Measurements from ENCODE around the gene GCC1. TPM values are rescaled to one million over a fixed set of nuclear protein-coding genes. Genes with fewer than 3 reads are reported as not detected.
"Not testable (repeated sequence)": the region's sequence is repeated elsewhere in the genome, so short reads cannot be mapped to it uniquely, and the experiment has no call there.

The GCC1 gene
- total RNA-seq, 1 experiment from 2014 or later = 9.7 TPM

GRCh38 chr7:127591189-127591588 is 5.8 kb upstream of the GCC1 start:
- no peak for DNase-seq (ENCODE audit: low read depth)

GRCh38 chr7:127589896-127590295 is 4.5 kb upstream of the GCC1 start:
- no peak for DNase-seq (ENCODE audit: low read depth)

- DNase-seq (ENCODE audit: low read depth) = peak; percentile 57
These were observed 3.5 kb upstream of the GCC1 start for GRCh38 chr7:127588697-127589482.

- peak; percentile 81 for DNase-seq (ENCODE audit: low read depth)
These were observed 2.8 kb upstream of the GCC1 start, which contains the start of gene ARF5 for GRCh38 chr7:127588019-127588696. Gene ARF5 (plus strand): TSS chr7:127588411. CDS start chr7:127588499, 88 bp downstream.

GRCh38 chr7:127587663-127588018 is 2.2 kb upstream of the GCC1 start:
- no peak for DNase-seq (ENCODE audit: low read depth)

GRCh38 chr7:127586346-127586745 is 950 bp upstream of the GCC1 start:
- DNase-seq (ENCODE audit: low read depth) = no peak

- no peak for DNase-seq (ENCODE audit: low read depth)
These were observed 750 bp downstream of the GCC1 start for GRCh38 chr7:127584648-127585043.

- DNase-seq (ENCODE audit: low read depth) = no peak
These were observed 3.0 kb downstream of the GCC1 start for GRCh38 chr7:127582361-127582760.

- peak; percentile 39 for DNase-seq (ENCODE audit: low read depth)
These were observed 3.7 kb downstream of the GCC1 start for GRCh38 chr7:127581716-127582115.

- no peak for DNase-seq (ENCODE audit: low read depth)
These were observed 4.8 kb downstream of the GCC1 start for GRCh38 chr7:127580612-127581011.

- DNase-seq (ENCODE audit: low read depth) = peak; percentile 55
These were observed 6.6 kb downstream of the GCC1 start for GRCh38 chr7:127578711-127579275.

- peak; percentile 45 for DNase-seq (ENCODE audit: low read depth)
These were observed 7.2 kb downstream of the GCC1 start for GRCh38 chr7:127578036-127578684.

GRCh38 chr7:127571741-127572505 is 13.5 kb downstream of the GCC1 start:
- DNase-seq (ENCODE audit: low read depth) = no peak

GRCh38 chr7:127568034-127568433 is 17.4 kb downstream of the GCC1 start:
- not testable (repeated sequence) for DNase-seq (ENCODE audit: low read depth)

GRCh38 chr7:127566242-127566641 is 19.2 kb downstream of the GCC1 start:
- DNase-seq (ENCODE audit: low read depth) = no peak

GRCh38 chr7:127557803-127558202 is 27.6 kb downstream of the GCC1 start:
- no peak for DNase-seq (ENCODE audit: low read depth)

GRCh38 chr7:127556404-127556803 is 29.0 kb downstream of the GCC1 start:
- no peak for DNase-seq (ENCODE audit: low read depth)

- DNase-seq (ENCODE audit: low read depth) = no peak
These were observed 33.5 kb downstream of the GCC1 start for GRCh38 chr7:127551941-127552340.

GRCh38 chr7:127550247-127550646 is 35.1 kb downstream of the GCC1 start:
- DNase-seq (ENCODE audit: low read depth) = no peak

- no peak for DNase-seq (ENCODE audit: low read depth)
These were observed 39.1 kb downstream of the GCC1 start for GRCh38 chr7:127546313-127546712.

- DNase-seq (ENCODE audit: low read depth) = no peak
These were observed 43.8 kb downstream of the GCC1 start for GRCh38 chr7:127541548-127541947.

GRCh38 chr7:127540461-127540860 is 44.9 kb downstream of the GCC1 start:
- DNase-seq (ENCODE audit: low read depth) = not testable (repeated sequence)

Measured in RPMI7951 (cell line).